CD14-positive monocyte (primary cell): ENCODE results near the gene ZYX. TPM values are rescaled to one million over a fixed set of nuclear protein-coding genes. Genes with fewer than 3 reads are reported as not detected.

Source experiments
- DNase-seq, 3 donors: peaks; one replicate each; pipeline ENCODE4 v3.0.0-alpha.2; 2011 to 2022
- H2AFZ ChIP-seq: 2 replicates; pipeline ENCODE4 v1.6.0; 2012; ENCODE audit warnings: mild to moderate bottlenecking, low read depth, low read length, inconsistent platforms; ENCODE audit not compliant: insufficient read depth, poor library complexity, severe bottlenecking
- H3K27ac ChIP-seq, 2 donors: 1 replicate in 1 of 2; 2 replicates in 1 of 2; pipeline ENCODE4 v1.5.1; 2012 to 2013; ENCODE audit warnings: low read length in 2 of 2, control low read depth in 1 of 2, inconsistent platforms in 1 of 2, low read depth in 1 of 2, mild to moderate bottlenecking in 1 of 2
- H3K27me3 ChIP-seq, 2 donors: one replicate each; pipeline versions ENCODE4 v1.6.0 to v1.6.1; 2011 to 2013; ENCODE audit warnings: low read length in 2 of 2; ENCODE audit not compliant: control insufficient read depth in 2 of 2, insufficient read depth in 2 of 2
- H3K36me3 ChIP-seq, 2 donors: replicated peaks in 1 of 2; 1 replicate in 1 of 2; 2 replicates in 1 of 2; pipeline versions ENCODE4 v1.5.1 to v1.6.1; 2012 to 2013; ENCODE audit warnings: low read length in 2 of 2, control low read depth in 1 of 2, inconsistent platforms in 1 of 2, mild to moderate bottlenecking in 1 of 2; ENCODE audit not compliant: insufficient read depth in 2 of 2, control insufficient read depth in 1 of 2
- H3K4me1 ChIP-seq, 2 donors: 1 replicate in 1 of 2; 2 replicates in 1 of 2; pipeline versions ENCODE4 v1.5.1 to v1.6.1; 2012 to 2013; ENCODE audit warnings: low read length in 2 of 2, control low read depth in 1 of 2, inconsistent platforms in 1 of 2, mild to moderate bottlenecking in 1 of 2, moderate library complexity in 1 of 2; ENCODE audit not compliant: insufficient read depth in 2 of 2, control insufficient read depth in 1 of 2
- H3K4me2 ChIP-seq: replicated peaks from 2 replicates; pipeline ENCODE3; 2012; ENCODE audit warnings: low read length, moderate library complexity, mild to moderate bottlenecking; ENCODE audit not compliant: poor library complexity, severe bottlenecking; ENCODE audit errors: extremely low read depth
- H3K4me3 ChIP-seq, 3 experiments: fragments of 200-600 bp in 1 of 3; sonication (generic) in 1 of 3; replicated peaks in 1 of 3; 1 replicate in 2 of 3; 2 replicates in 1 of 3; pipeline ENCODE4 v1.5.1; 2011 to 2013; ENCODE audit warnings: low read length in 3 of 3, mild to moderate bottlenecking in 3 of 3, control low read depth in 2 of 3, low read depth in 2 of 3, inconsistent platforms in 1 of 3, moderate library complexity in 1 of 3
- H3K79me2 ChIP-seq: 2 replicates; pipeline ENCODE4 v1.6.0; 2012; ENCODE audit warnings: mild to moderate bottlenecking, control low read depth, inconsistent platforms, low read length, moderate library complexity; ENCODE audit not compliant: insufficient read depth
- H3K9ac ChIP-seq: 2 replicates; pipeline ENCODE4 v1.6.0; 2017; ENCODE audit warnings: low read length, mild to moderate bottlenecking; ENCODE audit not compliant: insufficient read depth, poor library complexity, severe bottlenecking
- H3K9me3 ChIP-seq, 2 donors: replicated peaks in 1 of 2; 1 replicate in 1 of 2; 2 replicates in 1 of 2; pipeline versions ENCODE4 v1.5.1 to v1.6.1; 2012 to 2013; ENCODE audit warnings: low read length in 2 of 2, control low read depth in 1 of 2; ENCODE audit not compliant: control insufficient read depth in 1 of 2, insufficient read depth in 1 of 2
- H4K20me1 ChIP-seq: 2 replicates; pipeline ENCODE4 v1.6.0; 2012; ENCODE audit warnings: mild to moderate bottlenecking, low read length, control low read depth, moderate library complexity; ENCODE audit not compliant: insufficient read depth
- H3K27ac Mint-ChIP-seq, 7 donors: one replicate each; pipeline ENCODE4 v1.8.0; 2020; ENCODE audit warnings: mild to moderate bottlenecking in 7 of 7, mixed read lengths in 7 of 7, moderate library complexity in 6 of 7, inconsistent platforms in 2 of 7
- H3K27me3 Mint-ChIP-seq, 3 donors: one replicate each; pipeline ENCODE4 v1.8.0; 2021 to 2022; ENCODE audit warnings: low read depth in 3 of 3, mild to moderate bottlenecking in 3 of 3, mixed read lengths in 3 of 3, moderate library complexity in 3 of 3, inconsistent platforms in 1 of 3
- H3K36me3 Mint-ChIP-seq, 2 donors: one replicate each; pipeline ENCODE4 v1.8.0; 2020; ENCODE audit warnings: mixed read lengths in 2 of 2, inconsistent platforms in 1 of 2, mild to moderate bottlenecking in 1 of 2
- H3K4me1 Mint-ChIP-seq: one replicate; pipeline ENCODE4 v1.8.0; 2020; ENCODE audit warnings: mild to moderate bottlenecking, mixed read lengths
- H3K4me3 Mint-ChIP-seq, 2 donors: one replicate each; pipeline ENCODE4 v1.8.0; 2020; ENCODE audit warnings: mild to moderate bottlenecking in 2 of 2, mixed read lengths in 2 of 2, moderate library complexity in 1 of 2
- H3K9me3 Mint-ChIP-seq, 7 donors: one replicate each; pipeline ENCODE4 v1.8.0; 2020 to 2022; ENCODE audit warnings: mixed read lengths in 7 of 7, mild to moderate bottlenecking in 6 of 7, moderate library complexity in 6 of 7, inconsistent platforms in 2 of 7
- WGBS: methylation state at CpG from one replicate; pipeline ENCODE4 v1.1.5; 2013; ENCODE audit warnings: missing lambda C conversion rate; ENCODE audit not compliant: insufficient coverage; 5-methylcytosine and 5-hydroxymethylcytosine counted together
- intact Hi-C, 2 donors: fragments of 100-400 bp; cut with micrococcal nuclease; formaldehyde crosslinking; loops; one replicate each; pipeline versions ENCODE4 v1.15.0 to v1.15.1; 2023
- polyA plus RNA-seq, 3 donors: library from polyadenylated mRNA; depleted of rRNA in 1 of 3; unstranded in 2 of 3; stranded (reverse) in 1 of 3; fragments of 300-500 nt in 2 of 3; fragments of >200 nt in 1 of 3; fragmentation: Illumina TruSeq in 2 of 3; gene quantifications; 1 replicate in 2 of 3; 2 replicates in 1 of 3; pipeline ENCODE4 v1.2.3, GENCODE V29; 2012 to 2021
- TF ChIP-seq, protein P1 (sequence below): fragments of 200-600 bp; IDR thresholded peaks from one replicate; pipeline ENCODE4 v1.8.0; 2022; ENCODE audit warnings: antibody characterized with exemption, mild to moderate bottlenecking

Gene ZYX
- polyA plus RNA-seq, 3 donors = 198 to 417 (median 331) TPM

DNA sequence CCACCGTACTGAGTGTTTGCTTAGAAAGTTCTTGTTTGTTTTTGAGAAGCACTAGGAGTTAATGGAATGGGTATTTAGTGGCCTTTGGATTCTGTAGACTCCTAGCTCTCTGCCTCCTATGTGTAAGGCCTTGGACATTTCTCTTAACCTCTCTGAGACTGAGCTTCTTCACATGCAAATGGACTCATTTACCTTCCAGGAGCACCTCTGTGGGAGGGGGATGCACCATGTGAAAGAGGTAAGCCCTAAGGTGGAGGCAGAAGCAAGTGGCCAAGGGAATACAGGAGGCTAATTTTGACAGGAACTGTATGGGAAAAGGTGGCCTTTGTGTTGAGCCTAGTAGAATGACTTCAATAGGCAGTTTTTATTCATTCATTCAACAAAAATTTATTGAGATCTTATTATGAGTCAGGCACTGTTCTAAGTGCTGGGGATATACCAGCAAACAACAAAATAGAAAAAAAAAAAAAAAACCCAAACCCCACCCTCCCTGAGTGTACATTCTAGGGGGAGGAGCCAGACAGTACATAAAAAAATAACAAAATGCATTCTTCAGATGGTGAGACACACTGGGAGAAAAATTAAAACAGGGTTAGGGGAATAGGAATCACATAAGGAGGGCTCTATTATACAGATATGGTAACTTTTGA lies 36.7 kb downstream of the ZYX start:
- H3K27me3 Mint-ChIP-seq = peaks cover 0 to 2% (median 0%) of the 10 kb centered on the region in 3 donors
- intact Hi-C loops = loop anchor here (5.0 to 10.0 kb wide), 4 partner anchors 36 to 173 kb away; partner anchors contain the start of genes ZYX (in 2 of the 2) and FAM131B (in 1 of the 2)
- no peak for DNase-seq
- peaks cover 43% of the 10 kb centered on the region for H3K4me1 Mint-ChIP-seq
- no peak overlapping the region for H3K27ac ChIP-seq
- H3K36me3 ChIP-seq = peaks cover 0 to 44% of the 10 kb centered on the region in 2 donors
- peak overlapping the region in 1 of 7 donors; percentile 27 for H3K27ac Mint-ChIP-seq
- no peak overlapping the region for H3K4me3 ChIP-seq
- TF ChIP-seq, protein P1, sequence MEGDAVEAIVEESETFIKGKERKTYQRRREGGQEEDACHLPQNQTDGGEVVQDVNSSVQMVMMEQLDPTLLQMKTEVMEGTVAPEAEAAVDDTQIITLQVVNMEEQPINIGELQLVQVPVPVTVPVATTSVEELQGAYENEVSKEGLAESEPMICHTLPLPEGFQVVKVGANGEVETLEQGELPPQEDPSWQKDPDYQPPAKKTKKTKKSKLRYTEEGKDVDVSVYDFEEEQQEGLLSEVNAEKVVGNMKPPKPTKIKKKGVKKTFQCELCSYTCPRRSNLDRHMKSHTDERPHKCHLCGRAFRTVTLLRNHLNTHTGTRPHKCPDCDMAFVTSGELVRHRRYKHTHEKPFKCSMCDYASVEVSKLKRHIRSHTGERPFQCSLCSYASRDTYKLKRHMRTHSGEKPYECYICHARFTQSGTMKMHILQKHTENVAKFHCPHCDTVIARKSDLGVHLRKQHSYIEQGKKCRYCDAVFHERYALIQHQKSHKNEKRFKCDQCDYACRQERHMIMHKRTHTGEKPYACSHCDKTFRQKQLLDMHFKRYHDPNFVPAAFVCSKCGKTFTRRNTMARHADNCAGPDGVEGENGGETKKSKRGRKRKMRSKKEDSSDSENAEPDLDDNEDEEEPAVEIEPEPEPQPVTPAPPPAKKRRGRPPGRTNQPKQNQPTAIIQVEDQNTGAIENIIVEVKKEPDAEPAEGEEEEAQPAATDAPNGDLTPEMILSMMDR = no peak
- peaks cover 46% of the 10 kb centered on the region for H3K79me2 ChIP-seq
- no peaks in the 10 kb centered on the region for H3K27me3 ChIP-seq
- no peaks in the 10 kb centered on the region for H4K20me1 ChIP-seq
- peaks cover 41 to 43% of the 10 kb centered on the region in 2 donors for H3K36me3 Mint-ChIP-seq
- peaks cover 0 to 2% of the 10 kb centered on the region in 2 donors for H3K9me3 ChIP-seq
- H3K9ac ChIP-seq = no peak overlapping the region
- peaks cover 3 to 14% (median 9%) of the 10 kb centered on the region in 7 donors for H3K9me3 Mint-ChIP-seq
- no peak overlapping the region for H2AFZ ChIP-seq
- H3K4me2 ChIP-seq = no peak overlapping the region
- no CpG with 5 or more reads among the region's 1 CpG for WGBS
- no peak overlapping the region for H3K4me3 Mint-ChIP-seq
- peaks cover 13 to 44% of the 10 kb centered on the region in 2 donors for H3K4me1 ChIP-seq

DNA sequence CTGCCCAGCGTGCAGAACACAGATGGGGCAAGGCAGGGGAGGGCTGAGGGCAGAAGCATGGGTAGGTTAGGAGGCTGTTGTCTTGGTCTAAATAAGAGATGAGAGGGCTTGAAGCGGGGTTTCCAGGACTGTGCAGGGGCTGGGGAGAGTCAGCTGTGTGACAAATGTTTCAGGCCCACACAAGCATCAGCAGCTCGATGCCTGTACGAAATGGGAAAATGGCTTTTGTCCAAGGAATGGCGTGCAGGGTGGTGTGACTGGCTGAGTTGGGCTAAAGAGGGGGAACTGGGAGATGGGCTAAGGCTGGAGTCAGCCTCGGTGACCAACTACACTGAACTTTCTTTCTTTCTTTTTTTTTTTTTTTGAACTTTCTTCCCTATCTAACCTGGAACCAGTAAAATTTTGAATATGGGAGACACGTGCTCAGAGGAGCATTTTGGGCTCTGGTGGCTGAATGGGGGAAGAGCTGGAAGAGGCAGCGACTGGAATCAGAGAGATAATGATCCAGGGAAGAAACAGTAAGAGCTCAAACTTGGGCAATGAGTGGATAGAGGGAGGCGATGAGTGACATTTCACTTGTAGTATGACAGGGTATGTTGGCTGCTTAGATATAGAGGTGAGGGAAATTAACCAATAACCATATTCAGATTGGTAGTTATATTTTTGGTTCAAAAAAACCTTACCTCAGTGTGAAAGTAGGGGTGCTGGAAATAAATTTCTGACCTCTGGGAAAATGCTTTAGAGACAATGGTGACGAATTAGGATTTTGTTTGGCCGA lies 37.7 kb downstream of the ZYX start:
- Histone ChIP-seq H3K4me2 (no peak overlapping the region), H4K20me1 (no peaks in the 10 kb centered on the region), H3K4me3 (no peak overlapping the region), H3K79me2 (peaks cover 43% of the 10 kb centered on the region), H3K36me3 (peaks cover 0 to 52% of the 10 kb centered on the region in 2 donors), H3K27ac (no peak overlapping the region), H3K9ac (no peak overlapping the region), H3K9me3 (peaks cover 0 to 3% of the 10 kb centered on the region in 2 donors), H3K27me3 (no peaks in the 10 kb centered on the region), H3K4me1 (peaks cover 4 to 35% of the 10 kb centered on the region in 2 donors), H2AFZ (no peak overlapping the region)
- TF ChIP-seq, protein P1 = no peak
- 95% methylated on average over 5 of the region's 11 CpGs for WGBS
- Mint-ChIP-seq H3K4me1 (peaks cover 34% of the 10 kb centered on the region), H3K4me3 (no peak overlapping the region), H3K36me3 (peaks cover 50 to 51% of the 10 kb centered on the region in 2 donors), H3K27me3 (peaks cover 0 to 3% (median 0%) of the 10 kb centered on the region in 3 donors), H3K27ac (peak overlapping the region in 1 of 7 donors; percentile 3), H3K9me3 (peaks cover 8 to 20% (median 14%) of the 10 kb centered on the region in 7 donors)
- DNase-seq = no peak
- intact Hi-C loops = loop anchor here (5.0 to 10.0 kb wide), 4 partner anchors 37 to 174 kb away; partner anchors contain the start of genes ZYX (in 2 of the 2) and FAM131B (in 1 of the 2)
